ENCODE data around the gene PABPC1L.

DNA sequence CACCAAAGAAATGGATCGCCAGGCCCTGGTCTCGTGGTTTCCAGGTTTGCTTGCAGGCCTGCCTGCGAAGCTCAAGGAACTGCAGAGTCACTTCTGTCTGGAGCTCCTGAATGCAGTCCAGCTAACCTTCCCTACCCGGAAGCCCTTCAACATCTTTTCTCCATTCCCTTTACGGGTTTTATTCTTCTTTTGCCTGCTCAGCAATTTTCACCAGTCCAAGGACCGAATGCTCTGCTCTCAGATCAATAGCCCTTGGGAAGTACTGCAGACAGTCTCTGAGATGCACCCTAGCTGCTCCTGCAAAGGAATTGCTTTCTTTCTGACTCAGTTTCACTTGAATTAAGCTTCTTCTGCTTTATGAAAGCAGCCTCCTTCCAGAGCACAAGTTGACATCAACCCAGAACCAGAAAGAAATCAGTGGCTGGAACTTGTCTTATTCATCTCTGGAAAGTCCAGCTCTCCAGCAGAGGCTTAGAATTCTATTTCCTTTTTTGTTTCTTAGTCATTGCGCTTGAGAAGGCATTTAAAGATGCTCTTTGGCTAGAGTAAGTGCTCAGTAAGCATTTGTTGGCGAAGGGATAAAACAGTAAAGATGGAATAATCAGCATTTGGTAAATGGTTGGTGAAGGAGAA lies 43.0 kb upstream of the PABPC1L start:
- TF ChIP-seq POLR2A (IDR thresholded peaks at IDR 0.05; ENCODE audit: low read depth, low read length) (no peak), POLR2AphosphoS5 (IDR thresholded peaks at IDR 0.05; ENCODE audit: low read depth, low read length) (no peak), TAF1 (IDR thresholded peaks at IDR 0.05; ENCODE audit: low read depth, low read length) (no peak), SPI1 (IDR thresholded peaks at IDR 0.05; ENCODE audit: low read depth, low read length) (no peak)
